ENCODE data around the gene MMP13. TPM values are rescaled to one million over a fixed set of nuclear protein-coding genes. Genes with fewer than 3 reads are reported as not detected.

MMP13 gene
- total RNA-seq, 4 donors from 2014 or later = not detected

DNA sequence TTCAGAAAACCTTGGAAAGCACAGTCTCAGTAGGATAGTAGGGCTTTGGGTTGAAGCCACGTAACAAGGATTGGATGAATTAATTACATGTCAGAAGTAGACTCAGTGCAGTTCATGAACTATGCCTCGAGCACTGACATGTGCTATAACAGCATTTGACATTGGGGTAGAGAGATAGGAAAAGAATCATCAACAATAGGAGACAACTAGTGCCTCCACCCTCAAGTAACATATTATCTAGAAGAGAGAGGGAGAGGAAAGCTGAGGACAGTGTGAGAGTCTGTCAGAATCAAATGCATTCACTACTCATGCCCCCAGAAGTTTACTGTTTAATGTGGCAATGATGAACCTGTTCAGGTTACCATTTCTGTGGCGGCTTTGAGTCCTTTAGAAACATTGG is 26.4 kb downstream of the MMP13 start:
- no peak for DNase-seq (ENCODE audit: low spot score)
- TF ChIP-seq, protein P1, sequence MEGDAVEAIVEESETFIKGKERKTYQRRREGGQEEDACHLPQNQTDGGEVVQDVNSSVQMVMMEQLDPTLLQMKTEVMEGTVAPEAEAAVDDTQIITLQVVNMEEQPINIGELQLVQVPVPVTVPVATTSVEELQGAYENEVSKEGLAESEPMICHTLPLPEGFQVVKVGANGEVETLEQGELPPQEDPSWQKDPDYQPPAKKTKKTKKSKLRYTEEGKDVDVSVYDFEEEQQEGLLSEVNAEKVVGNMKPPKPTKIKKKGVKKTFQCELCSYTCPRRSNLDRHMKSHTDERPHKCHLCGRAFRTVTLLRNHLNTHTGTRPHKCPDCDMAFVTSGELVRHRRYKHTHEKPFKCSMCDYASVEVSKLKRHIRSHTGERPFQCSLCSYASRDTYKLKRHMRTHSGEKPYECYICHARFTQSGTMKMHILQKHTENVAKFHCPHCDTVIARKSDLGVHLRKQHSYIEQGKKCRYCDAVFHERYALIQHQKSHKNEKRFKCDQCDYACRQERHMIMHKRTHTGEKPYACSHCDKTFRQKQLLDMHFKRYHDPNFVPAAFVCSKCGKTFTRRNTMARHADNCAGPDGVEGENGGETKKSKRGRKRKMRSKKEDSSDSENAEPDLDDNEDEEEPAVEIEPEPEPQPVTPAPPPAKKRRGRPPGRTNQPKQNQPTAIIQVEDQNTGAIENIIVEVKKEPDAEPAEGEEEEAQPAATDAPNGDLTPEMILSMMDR (IDR thresholded peaks at IDR 0.05) = no peak
- ATAC-seq (ENCODE audit: low FRiP score) = no peak

DNA sequence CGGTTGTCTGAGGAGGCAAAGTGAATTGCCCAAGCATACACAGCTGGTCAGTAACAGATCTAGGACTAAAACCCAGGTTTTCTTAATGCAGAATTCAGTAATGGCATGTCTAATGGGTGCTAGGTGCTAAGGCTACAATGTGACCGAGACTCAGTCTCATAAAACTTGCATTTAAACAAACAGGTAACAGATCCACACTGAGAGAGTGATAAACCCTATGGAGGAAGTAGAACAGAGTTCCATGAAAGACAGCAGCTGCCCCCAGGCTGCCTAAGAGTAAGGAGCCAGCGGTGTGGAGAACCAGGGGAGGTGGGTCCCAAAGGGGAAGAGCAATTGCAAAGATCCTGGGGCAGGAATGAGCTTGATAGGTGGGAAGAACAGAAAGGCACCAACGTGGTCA is 27.3 kb downstream of the MMP13 start:
- DNase-seq (ENCODE audit: low spot score) = no peak
- TF ChIP-seq, protein P1 (IDR thresholded peaks at IDR 0.05) = no peak
- no peak for ATAC-seq (ENCODE audit: low FRiP score)

DNA sequence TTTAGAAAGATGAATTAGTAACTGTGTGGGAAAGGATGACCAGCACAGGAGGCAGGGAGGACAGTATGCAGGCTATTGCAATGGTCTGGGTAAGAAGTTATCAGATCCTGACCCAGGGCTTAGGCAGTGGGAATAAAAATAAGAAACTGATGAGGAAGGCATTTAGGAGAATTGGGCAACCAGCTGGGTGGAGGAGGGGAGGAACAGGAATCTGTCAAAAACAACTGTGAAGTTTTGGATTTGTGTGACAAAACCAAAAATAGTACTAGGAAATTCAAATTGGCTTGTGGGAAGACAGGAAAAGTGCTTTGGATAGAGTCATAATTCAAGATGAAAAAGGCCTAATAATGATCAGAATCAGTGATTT is 27.9 kb downstream of the MMP13 start:
- TF ChIP-seq, protein P1 (IDR thresholded peaks at IDR 0.05) = no peak
- ATAC-seq (ENCODE audit: low FRiP score) (no peak), DNase-seq (ENCODE audit: low spot score) (no peak)

DNA sequence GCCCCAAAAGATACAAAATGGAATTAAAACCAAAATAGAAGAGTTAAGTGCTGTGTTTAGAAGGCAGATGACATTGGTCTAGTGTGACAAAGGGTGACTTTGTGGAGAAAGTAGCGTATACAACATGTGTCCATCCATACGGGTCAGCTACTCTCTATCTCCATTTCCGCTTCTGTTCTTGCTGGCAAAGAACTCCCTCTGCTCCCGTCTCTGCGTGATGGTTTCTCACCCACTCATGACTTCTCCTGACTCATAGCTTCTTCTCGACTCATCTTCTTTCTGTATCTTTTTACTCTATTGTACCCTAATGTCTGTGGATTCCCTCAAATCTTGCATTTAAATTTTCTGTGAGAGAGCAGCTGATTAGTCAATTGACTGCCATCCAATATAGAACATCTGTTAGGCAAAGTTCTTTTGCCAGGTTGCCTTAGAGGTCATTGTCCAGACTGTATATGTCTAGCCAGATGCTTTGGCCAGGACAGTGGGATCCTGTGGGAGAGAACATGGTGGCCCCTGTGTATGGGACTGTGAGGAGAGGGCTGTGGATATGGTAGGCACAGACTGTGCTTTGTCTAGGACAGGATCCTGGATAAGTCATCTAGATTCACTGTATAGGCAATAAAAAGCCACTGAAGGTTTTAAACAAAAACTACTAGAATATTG is 28.4 kb downstream of the MMP13 start:
- no peak for DNase-seq (ENCODE audit: low spot score)
- no peak for ATAC-seq (ENCODE audit: low FRiP score)
- TF ChIP-seq, protein P1 (IDR thresholded peaks at IDR 0.05) = no peak

DNA sequence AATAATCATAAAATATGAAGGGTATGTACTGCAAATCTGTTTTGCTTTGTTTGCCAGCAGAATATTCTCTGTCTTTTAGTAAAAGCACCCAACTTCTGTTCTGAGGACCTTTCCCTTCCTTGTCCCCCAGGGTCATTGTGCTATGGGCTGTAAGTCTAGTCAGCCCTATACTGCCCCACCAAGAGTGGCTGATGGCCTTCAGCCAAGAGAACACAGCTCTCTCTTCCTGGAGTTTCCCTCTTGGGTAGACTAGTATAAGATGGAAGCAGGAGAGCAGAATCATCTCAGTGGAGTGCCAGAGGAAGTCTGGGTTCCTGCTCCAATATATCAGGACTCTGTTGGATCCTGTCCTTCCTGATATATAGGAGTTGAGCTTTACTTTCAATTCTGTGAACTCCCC is 29.0 kb downstream of the MMP13 start:
- no peak for ATAC-seq (ENCODE audit: low FRiP score)
- DNase-seq (ENCODE audit: low spot score) = no peak
- TF ChIP-seq, protein P1 (IDR thresholded peaks at IDR 0.05) = no peak

DNA sequence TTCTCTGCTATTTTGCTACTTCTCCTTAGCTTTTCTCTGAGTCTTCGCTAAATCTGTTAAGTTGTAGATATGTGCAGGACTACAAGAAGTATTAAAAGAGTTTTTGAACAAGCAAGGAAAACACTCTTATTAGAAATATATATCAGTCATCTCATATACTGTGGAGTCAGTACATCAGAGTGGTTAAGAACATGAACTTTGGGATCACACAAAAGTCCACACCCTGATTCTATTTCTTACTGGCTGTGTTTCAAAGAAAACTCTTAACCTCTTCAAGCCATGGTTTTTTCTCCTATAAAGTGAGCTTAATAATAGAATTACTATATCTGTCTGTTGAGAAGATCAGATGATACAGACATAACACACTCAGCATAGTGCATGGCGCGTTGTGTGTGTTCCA is 29.5 kb downstream of the MMP13 start:
- no peak for ATAC-seq (ENCODE audit: low FRiP score)
- DNase-seq (ENCODE audit: low spot score) = no peak
- TF ChIP-seq, protein P1 (IDR thresholded peaks at IDR 0.05) = no peak

DNA sequence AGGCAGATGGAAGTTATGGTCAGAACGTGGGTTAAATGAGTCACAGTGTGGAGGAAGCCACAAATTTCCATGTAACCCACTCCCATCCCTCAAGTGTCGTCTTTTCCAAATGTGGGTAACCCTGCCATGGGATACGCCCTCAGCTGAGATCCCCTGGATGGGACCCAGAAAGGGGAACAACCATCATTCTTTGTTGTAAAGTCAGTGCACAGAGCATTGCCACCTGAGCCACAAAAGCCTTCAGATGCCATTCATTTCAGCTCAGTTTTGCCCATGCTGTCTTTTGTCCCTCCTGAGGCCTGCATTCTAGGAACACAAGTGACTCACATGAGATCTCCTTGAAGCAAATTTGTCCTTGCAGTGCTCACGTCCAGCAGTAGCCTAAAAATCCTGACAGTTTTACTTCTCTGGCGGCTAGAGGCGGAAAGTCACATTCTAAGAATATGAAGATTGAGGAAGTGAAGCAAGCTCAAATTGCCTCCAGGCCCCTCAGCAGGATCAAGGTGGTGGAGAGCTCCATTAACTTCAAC is 30.6 kb downstream of the MMP13 start:
- TF ChIP-seq, protein P1 (IDR thresholded peaks at IDR 0.05) = no peak
- ATAC-seq (ENCODE audit: low FRiP score) = no peak
- no peak for DNase-seq (ENCODE audit: low spot score)
